ENCODE measurements around the gene SAT2.
A peak's percentile ranks its signal among the peaks of the same experiment; 100 is the strongest.

SAT2 gene

GRCh38 chr17:7590743-7591142, 36.9 kb downstream of the SAT2 start:
- Histone ChIP-seq H3K4me3 (ENCODE audit: low read depth, low read length) (no peak overlapping the region), H3K9me3 (no peaks in the 10 kb centered on the region), H3K27me3 (no peaks in the 10 kb centered on the region), H3K36me3 (peaks cover 31% of the 10 kb centered on the region), H3K4me1 (peaks cover 6% of the 10 kb centered on the region; the same call in 1 of the 2 replicates)
- peak; percentile 60 for DNase-seq
- TF ChIP-seq CTCF (IDR thresholded peaks at IDR 0.05; ENCODE audit: low read depth, low read length) = no peak

GRCh38 chr17:7589891-7590691, 37.5 kb downstream of the SAT2 start, which contains the start of gene SOX15:
Gene SOX15 (minus strand): TSS chr17:7590094. CDS start chr17:7589676, 418 bp downstream.
- H3K4me3 ChIP-seq (ENCODE audit: low read depth, low read length) = no peak within 1 kb of the TSS
- no peak for TF ChIP-seq CTCF (IDR thresholded peaks at IDR 0.05; ENCODE audit: low read depth, low read length)
- H3K9me3 ChIP-seq = no peaks in the 10 kb centered on the region
- DNase-seq = no peak
- no peaks in the 10 kb centered on the region for H3K27me3 ChIP-seq
- H3K36me3 ChIP-seq = peaks cover 24% of the 10 kb centered on the region
- H3K4me1 ChIP-seq = peaks cover 6% of the 10 kb centered on the region; the same call in 1 of the 2 replicates

- TF ChIP-seq CTCF (IDR thresholded peaks at IDR 0.05; ENCODE audit: low read depth, low read length) = peak; percentile 67
- no peaks in the 10 kb centered on the region for H3K27me3 ChIP-seq
- H3K4me3 ChIP-seq (ENCODE audit: low read depth, low read length) = no peak overlapping the region
- H3K4me1 ChIP-seq = peaks cover 6% of the 10 kb centered on the region; the same call in 1 of the 2 replicates
- peaks cover 21% of the 10 kb centered on the region for H3K36me3 ChIP-seq
- H3K9me3 ChIP-seq = no peaks in the 10 kb centered on the region
- peak; percentile 78 for DNase-seq
Measured at GRCh38 chr17:7589204-7589868, 38.3 kb downstream of the SAT2 start.

- H3K4me1 ChIP-seq = peaks cover 6% of the 10 kb centered on the region; the same call in 1 of the 2 replicates
- no peaks in the 10 kb centered on the region for H3K27me3 ChIP-seq
- H3K9me3 ChIP-seq = no peaks in the 10 kb centered on the region
- no peak overlapping the region for H3K4me3 ChIP-seq (ENCODE audit: low read depth, low read length)
- peaks cover 20% of the 10 kb centered on the region for H3K36me3 ChIP-seq
- no peak for DNase-seq
- TF ChIP-seq CTCF (IDR thresholded peaks at IDR 0.05; ENCODE audit: low read depth, low read length) = no peak
Measured at GRCh38 chr17:7588553-7589203, 38.9 kb downstream of the SAT2 start.

GRCh38 chr17:7587420-7588151, 40.0 kb downstream of the SAT2 start:
- no peak for TF ChIP-seq CTCF (IDR thresholded peaks at IDR 0.05; ENCODE audit: low read depth, low read length)
- no peak overlapping the region for H3K4me3 ChIP-seq (ENCODE audit: low read depth, low read length)
- H3K36me3 ChIP-seq = peaks cover 21% of the 10 kb centered on the region
- H3K9me3 ChIP-seq = no peaks in the 10 kb centered on the region
- peaks cover 10% of the 10 kb centered on the region for H3K4me1 ChIP-seq
- DNase-seq = no peak
- H3K27me3 ChIP-seq = no peaks in the 10 kb centered on the region
